IMR-90 (cell line): ENCODE data around the gene SNRPA1. TPM values are rescaled to one million over a fixed set of nuclear protein-coding genes. Genes with fewer than 3 reads are reported as not detected.

ENCODE experiments used
- ATAC-seq: fragments of 200-7000 bp; cut with Tn5 transposase; 2 replicates; pipeline ENCODE4 v1.9.1; 2020; ENCODE audit warnings: low read depth, mild to moderate bottlenecking, moderate library complexity
- BruUV-seq: library from RNA; stranded (reverse); fragments of 400-500 nt; replicated peaks from 2 replicates; lab custom pipeline; 2021; lab: Mats Ljungman, UMichigan
- CTCF ChIA-PET: fragments of 300-600 bp; formaldehyde crosslinking; extraction: SDS; loops from one replicate; lab custom pipeline; 2021; ENCODE audit warnings: antibody characterized with exemption; lab: Yijun Ruan, JAX
- POLR2A ChIA-PET: fragments of 300-600 bp; sonication (Branson Sonifier 250); formaldehyde crosslinking; loops from one replicate; lab custom pipeline; 2022; ENCODE audit warnings: antibody characterized with exemption; ENCODE audit not compliant: unreplicated experiment; lab: Charles Lee
- DNase-seq: peaks from one replicate; pipeline ENCODE4 v3.0.0; 2013
- H2AFZ ChIP-seq: replicated peaks from 2 replicates; pipeline ENCODE3; 2013; ENCODE audit warnings: low read length, mild to moderate bottlenecking; ENCODE audit not compliant: poor library complexity
- H2AK5ac ChIP-seq: 2 replicates; pipeline ENCODE4 v1.6.1; 2013; ENCODE audit warnings: low read depth, low read length, inconsistent platforms
- H2AK9ac ChIP-seq: replicated peaks from 2 replicates; pipeline ENCODE3; 2013; ENCODE audit warnings: mild to moderate bottlenecking, low read depth, low read length, moderate library complexity; ENCODE audit not compliant: poor library complexity
- H2BK120ac ChIP-seq: 2 replicates; pipeline ENCODE4 v1.6.1; 2013; ENCODE audit warnings: low read depth, low read length, inconsistent platforms
- H2BK15ac ChIP-seq: 3 replicates; pipeline ENCODE4 v1.6.1; 2013; ENCODE audit warnings: low read depth, low read length, inconsistent platforms
- H2BK20ac ChIP-seq: 2 replicates; pipeline ENCODE4 v1.6.1; 2013; ENCODE audit warnings: low read depth, mild to moderate bottlenecking, inconsistent platforms, low read length, moderate library complexity
- H2BK5ac ChIP-seq: 2 replicates; pipeline ENCODE4 v1.6.1; 2013; ENCODE audit warnings: mild to moderate bottlenecking, low read depth, low read length, inconsistent platforms; ENCODE audit not compliant: poor library complexity, severe bottlenecking
- H3K14ac ChIP-seq: replicated peaks from 2 replicates; pipeline ENCODE4 v1.6.1; 2013; ENCODE audit warnings: low read depth, low read length, inconsistent platforms
- H3K18ac ChIP-seq: 2 replicates; pipeline ENCODE4 v1.6.1; 2013; ENCODE audit warnings: low read depth, low read length, control low read depth
- H3K23ac ChIP-seq: 2 replicates; pipeline ENCODE4 v1.6.1; 2013; ENCODE audit warnings: low read depth, low read length, inconsistent platforms
- H3K27ac ChIP-seq: 2 replicates; pipeline ENCODE4 v1.5.1; 2013; ENCODE audit warnings: mild to moderate bottlenecking, control low read depth, low read length; ENCODE audit not compliant: insufficient read depth
- H3K27me3 ChIP-seq: 2 replicates; pipeline ENCODE4 v1.6.1; 2013; ENCODE audit warnings: low read length; ENCODE audit not compliant: control insufficient read depth, insufficient read depth
- H3K36me3 ChIP-seq: 2 replicates; pipeline ENCODE4 v1.6.1; 2013; ENCODE audit warnings: low read length, mixed read lengths; ENCODE audit not compliant: control insufficient read depth, insufficient read depth
- H3K4ac ChIP-seq: 2 replicates; pipeline ENCODE4 v1.6.1; 2013; ENCODE audit warnings: low read depth, low read length, inconsistent platforms
- H3K4me1 ChIP-seq: 2 replicates; pipeline ENCODE4 v1.6.1; 2013; ENCODE audit warnings: low read length, mixed read lengths; ENCODE audit not compliant: control insufficient read depth, insufficient read depth
- H3K4me2 ChIP-seq: 2 replicates; pipeline ENCODE4 v1.6.1; 2013; ENCODE audit warnings: low read depth, mild to moderate bottlenecking, control low read depth, low read length, moderate library complexity
- H3K4me3 ChIP-seq: 2 replicates; pipeline ENCODE4 v1.5.1; 2013; ENCODE audit warnings: low read depth, mild to moderate bottlenecking, control low read depth, low read length, moderate library complexity; ENCODE audit not compliant: insufficient read depth
- H3K56ac ChIP-seq: 2 replicates; pipeline ENCODE4 v1.6.1; 2013; ENCODE audit warnings: low read length, inconsistent platforms; ENCODE audit not compliant: insufficient read depth; ENCODE audit errors: extremely low read depth
- H3K79me1 ChIP-seq, 2 experiments: 2 replicates each; pipeline ENCODE4 v1.6.1; 2013; ENCODE audit warnings: low read length in 2 of 2, inconsistent platforms in 1 of 2, low read depth in 1 of 2
- H3K9ac ChIP-seq: 2 replicates; pipeline ENCODE4 v1.6.1; 2013; ENCODE audit warnings: low read depth, low read length, control low read depth
- H3K9me1 ChIP-seq: 2 replicates; pipeline ENCODE4 v1.6.1; 2013; ENCODE audit warnings: low read length, inconsistent platforms; ENCODE audit not compliant: insufficient read depth
- H3K9me3 ChIP-seq: 2 replicates; pipeline ENCODE4 v1.6.1; 2013; ENCODE audit warnings: low read length; ENCODE audit not compliant: control insufficient read depth, insufficient read depth
- H4K20me1 ChIP-seq: 2 replicates; pipeline ENCODE4 v1.6.1; 2013; ENCODE audit warnings: low read length, inconsistent platforms; ENCODE audit not compliant: insufficient read depth
- H4K5ac ChIP-seq: 2 replicates; pipeline ENCODE4 v1.6.1; 2013; ENCODE audit warnings: mild to moderate bottlenecking, low read depth, low read length, control low read depth
- H4K8ac ChIP-seq, 2 experiments: 2 replicates each; pipeline ENCODE4 v1.6.1; 2013; ENCODE audit warnings: low read depth in 2 of 2, low read length in 2 of 2, control low read depth in 1 of 2, inconsistent platforms in 1 of 2
- H4K91ac ChIP-seq: 2 replicates; pipeline ENCODE4 v1.6.1; 2013; ENCODE audit warnings: low read depth, low read length, inconsistent platforms; ENCODE audit not compliant: insufficient read depth
- BHLHE40 ChIP-seq: fragments of 150-350 bp; IDR thresholded peaks from 2 replicates; pipeline ENCODE4 v1.6.1; 2016; ENCODE audit warnings: mild to moderate bottlenecking, low read depth, low read length
- CEBPB ChIP-seq: IDR thresholded peaks from 2 replicates; pipeline ENCODE4 v1.6.1; 2012; ENCODE audit warnings: low read depth, low read length, improper control_type of control experiment
- CHD1 ChIP-seq: IDR thresholded peaks from 2 replicates; pipeline ENCODE4 v1.6.1; 2012; ENCODE audit warnings: low read depth, low read length, improper control_type of control experiment
- ELK1 ChIP-seq: fragments of 150-350 bp; IDR thresholded peaks from 2 replicates; pipeline ENCODE4 v1.6.1; 2016; ENCODE audit warnings: low read depth, mild to moderate bottlenecking, low read length, moderate library complexity, borderline replicate concordance
- FOS ChIP-seq: fragments of 150-350 bp; IDR thresholded peaks from 2 replicates; pipeline ENCODE4 v1.6.1; 2016; ENCODE audit warnings: low read depth, low read length
- MAFK ChIP-seq: IDR thresholded peaks from 2 replicates; pipeline ENCODE4 v1.6.1; 2012; ENCODE audit warnings: low read depth, low read length, improper control_type of control experiment
- MAZ ChIP-seq: IDR thresholded peaks from 2 replicates; pipeline ENCODE4 v1.6.1; 2012; ENCODE audit warnings: low read depth, mild to moderate bottlenecking, low read length, improper control_type of control experiment, moderate library complexity, borderline replicate concordance
- MXI1 ChIP-seq: IDR thresholded peaks from 2 replicates; pipeline ENCODE4 v1.6.1; 2012; ENCODE audit warnings: low read depth, mild to moderate bottlenecking, low read length, moderate library complexity, borderline replicate concordance
- NFE2L2 ChIP-seq: fragments of 150-350 bp; IDR thresholded peaks from 2 replicates; pipeline ENCODE4 v1.6.1; 2016; ENCODE audit warnings: low read depth, mild to moderate bottlenecking, low read length
- POLR2A ChIP-seq: IDR thresholded peaks from 2 replicates; pipeline ENCODE4 v1.6.1; 2012; ENCODE audit warnings: mild to moderate bottlenecking, low read depth, low read length
- RAD21 ChIP-seq: IDR thresholded peaks from 2 replicates; pipeline ENCODE4 v1.6.1; 2012; ENCODE audit warnings: low read length, improper control_type of control experiment
- RCOR1 ChIP-seq: IDR thresholded peaks from 2 replicates; pipeline ENCODE4 v1.6.1; 2012; ENCODE audit warnings: mild to moderate bottlenecking, low read length, improper control_type of control experiment; ENCODE audit not compliant: insufficient replicate concordance
- RFX5 ChIP-seq: IDR thresholded peaks from 2 replicates; pipeline ENCODE4 v1.8.0; 2012; ENCODE audit warnings: low read depth, mild to moderate bottlenecking, low read length, moderate library complexity
- SMC3 ChIP-seq: fragments of 150-350 bp; IDR thresholded peaks from 2 replicates; pipeline ENCODE4 v1.6.1; 2016; ENCODE audit warnings: low read depth, mild to moderate bottlenecking, antibody characterized with exemption, low read length, moderate library complexity
- WGBS, 2 experiments: methylation state at CpG; one replicate each; pipeline versions ENCODE4 v1.1.5 to v1.1.7; 2013; ENCODE audit warnings: missing lambda C conversion rate in 2 of 2; ENCODE audit not compliant: insufficient read length in 1 of 2; ENCODE audit errors: extremely low coverage in 2 of 2; 5-methylcytosine and 5-hydroxymethylcytosine counted together
- dilution Hi-C: fragments of 300-500 bp; cut with HindIII; formaldehyde crosslinking; loops from one replicate; pipeline ENCODE4 v1.14.3; 2018; ENCODE audit warnings: low sequenced_read_pairs; ENCODE audit not compliant: unreplicated experiment
- in situ Hi-C: fragments of 300-500 bp; cut with MboI; formaldehyde crosslinking; loops from 3 replicates; pipeline ENCODE4 v1.14.3; 2019; ENCODE audit warnings: low sequenced_read_pairs, inconsistent platforms, mixed read lengths
- intact Hi-C: fragments of 100-400 bp; cut with micrococcal nuclease; formaldehyde crosslinking; loops from 2 replicates; pipeline ENCODE4 v1.10.0; 2022
- polyA plus RNA-seq, 3 experiments: library from polyadenylated mRNA; depleted of rRNA; stranded (reverse); fragments of >200 nt; gene quantifications; 2 replicates each; pipeline ENCODE4 v1.2.3, GENCODE V29; 2012; ENCODE audit warnings: low replicate concordance in 1 of 3
- total RNA-seq: library from RNA; depleted of rRNA; stranded (reverse); fragments of >200 nt; gene quantifications from 2 replicates; pipeline ENCODE4 v1.2.3, GENCODE V29; 2012
- TF ChIP-seq, protein P1 (sequence below): fragments of 150-350 bp; IDR thresholded peaks from 2 replicates; pipeline ENCODE4 v1.6.1; 2017; ENCODE audit warnings: mild to moderate bottlenecking, antibody characterized with exemption, low read length, low read depth
- TF ChIP-seq, protein P2 (sequence below): conservative IDR thresholded peaks from 2 replicates; pipeline ENCODE4 v1.5.1; 2012; ENCODE audit warnings: mild to moderate bottlenecking, low read depth, low read length, improper control_type of control experiment

Gene SNRPA1
- total and polyA plus RNA-seq, 2 of the 4 experiments (the other 2 are of a cell fraction) = 37.1 to 79.9 TPM

- Histone ChIP-seq H4K91ac (no peak overlapping the region), H3K4me1 (peaks cover 10% of the 10 kb centered on the region), H2BK5ac (no peak overlapping the region), H3K79me1 (0 out of 4 replicates have a peak, but pooled peaks cover 0 to 6% of the 10 kb centered on the region in 2 experiments), H2BK120ac (peak overlapping the region; percentile 52; the same call in 1 of the 2 replicates), H2BK15ac (no peak overlapping the region), H3K14ac (no peak overlapping the region), H3K36me3 (peaks cover 4% of the 10 kb centered on the region), H2AFZ (peak overlapping the region; percentile 75), H3K18ac (no peak overlapping the region), H4K20me1 (peaks cover 9% of the 10 kb centered on the region; the same call in 1 of the 2 replicates), H3K27me3 (no peaks in the 10 kb centered on the region), H3K4ac (peak overlapping the region; percentile 22; the same call in 1 of the 2 replicates), H3K56ac (no peak overlapping the region), H3K9me1 (peaks cover 23% of the 10 kb centered on the region), H3K27ac (no peak overlapping the region), H3K4me2 (no peak overlapping the region), H2AK5ac (no peak overlapping the region), H2AK9ac (peak overlapping the region; percentile 68), H3K4me3 (no peak overlapping the region), H4K5ac (no peak overlapping the region), H3K9ac (no peak overlapping the region), H3K9me3 (no peaks in the 10 kb centered on the region), H4K8ac (peak overlapping the region in 1 of 2 experiments; percentile 61; a peak in 1 of 4 replicates), H3K23ac (no peak overlapping the region), H2BK20ac (no peak overlapping the region)
- DNase-seq = peak; percentile 46
- in situ Hi-C loops = loop anchor here (10.0 to 25.0 kb wide), 3 partner anchors 352 to 629 kb away; partner anchors contain the start of gene LRRK1
- TF ChIP-seq MXI1 = no peak
- TF ChIP-seq, protein P1, sequence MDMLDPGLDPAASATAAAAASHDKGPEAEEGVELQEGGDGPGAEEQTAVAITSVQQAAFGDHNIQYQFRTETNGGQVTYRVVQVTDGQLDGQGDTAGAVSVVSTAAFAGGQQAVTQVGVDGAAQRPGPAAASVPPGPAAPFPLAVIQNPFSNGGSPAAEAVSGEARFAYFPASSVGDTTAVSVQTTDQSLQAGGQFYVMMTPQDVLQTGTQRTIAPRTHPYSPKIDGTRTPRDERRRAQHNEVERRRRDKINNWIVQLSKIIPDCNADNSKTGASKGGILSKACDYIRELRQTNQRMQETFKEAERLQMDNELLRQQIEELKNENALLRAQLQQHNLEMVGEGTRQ = no peak
- no peak for TF ChIP-seq RCOR1
- no peak for TF ChIP-seq RAD21
- no peak for TF ChIP-seq RFX5
- TF ChIP-seq ELK1 = no peak
- TF ChIP-seq BHLHE40 = no peak
- no peak for TF ChIP-seq SMC3
- TF ChIP-seq POLR2A = no peak
- TF ChIP-seq CEBPB = no peak
- TF ChIP-seq FOS = no peak
- TF ChIP-seq MAZ = no peak
- TF ChIP-seq, protein P2, sequence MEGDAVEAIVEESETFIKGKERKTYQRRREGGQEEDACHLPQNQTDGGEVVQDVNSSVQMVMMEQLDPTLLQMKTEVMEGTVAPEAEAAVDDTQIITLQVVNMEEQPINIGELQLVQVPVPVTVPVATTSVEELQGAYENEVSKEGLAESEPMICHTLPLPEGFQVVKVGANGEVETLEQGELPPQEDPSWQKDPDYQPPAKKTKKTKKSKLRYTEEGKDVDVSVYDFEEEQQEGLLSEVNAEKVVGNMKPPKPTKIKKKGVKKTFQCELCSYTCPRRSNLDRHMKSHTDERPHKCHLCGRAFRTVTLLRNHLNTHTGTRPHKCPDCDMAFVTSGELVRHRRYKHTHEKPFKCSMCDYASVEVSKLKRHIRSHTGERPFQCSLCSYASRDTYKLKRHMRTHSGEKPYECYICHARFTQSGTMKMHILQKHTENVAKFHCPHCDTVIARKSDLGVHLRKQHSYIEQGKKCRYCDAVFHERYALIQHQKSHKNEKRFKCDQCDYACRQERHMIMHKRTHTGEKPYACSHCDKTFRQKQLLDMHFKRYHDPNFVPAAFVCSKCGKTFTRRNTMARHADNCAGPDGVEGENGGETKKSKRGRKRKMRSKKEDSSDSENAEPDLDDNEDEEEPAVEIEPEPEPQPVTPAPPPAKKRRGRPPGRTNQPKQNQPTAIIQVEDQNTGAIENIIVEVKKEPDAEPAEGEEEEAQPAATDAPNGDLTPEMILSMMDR = no peak
- no peak for TF ChIP-seq NFE2L2
- no peak for TF ChIP-seq MAFK
- TF ChIP-seq CHD1 = no peak
- no TSS peak for BruUV-seq
- dilution Hi-C loops = no loop called here
- no peak for ATAC-seq
- POLR2A ChIA-PET = no interaction called here
- 95% methylated on average over 3 of the region's 4 CpGs; no CpG with 5 or more reads in 1 of the 2 experiments for WGBS, 2 experiments
- intact Hi-C loops = no loop called here
- CTCF ChIA-PET = no interaction called here
Measured at GRCh38 chr15:101264011-101264410, 31.0 kb downstream of the SNRPA1 start.
